OCI-LY3 (cell line): ENCODE measurements around the gene CPAMD8.

Experiments
- EZH2phosphoT487 ChIP-seq: fragments of 200-600 bp; shearing (Covaris generic); IDR thresholded peaks from 2 replicates; pipeline ENCODE4 v1.6.1; 2018; ENCODE audit warnings: antibody characterized with exemption, mixed run types, low read depth
- TF ChIP-seq, protein P1 (sequence below): fragments of 200-600, 300-600 bp; sonication (generic); IDR thresholded peaks from 2 replicates; pipeline ENCODE4 v1.5.1; 2014; ENCODE audit warnings: antibody characterized with exemption, low read length, low read depth

GRCh38 chr19:16927883-16928282 is 98.7 kb downstream of the CPAMD8 start:
- TF ChIP-seq, protein P1, sequence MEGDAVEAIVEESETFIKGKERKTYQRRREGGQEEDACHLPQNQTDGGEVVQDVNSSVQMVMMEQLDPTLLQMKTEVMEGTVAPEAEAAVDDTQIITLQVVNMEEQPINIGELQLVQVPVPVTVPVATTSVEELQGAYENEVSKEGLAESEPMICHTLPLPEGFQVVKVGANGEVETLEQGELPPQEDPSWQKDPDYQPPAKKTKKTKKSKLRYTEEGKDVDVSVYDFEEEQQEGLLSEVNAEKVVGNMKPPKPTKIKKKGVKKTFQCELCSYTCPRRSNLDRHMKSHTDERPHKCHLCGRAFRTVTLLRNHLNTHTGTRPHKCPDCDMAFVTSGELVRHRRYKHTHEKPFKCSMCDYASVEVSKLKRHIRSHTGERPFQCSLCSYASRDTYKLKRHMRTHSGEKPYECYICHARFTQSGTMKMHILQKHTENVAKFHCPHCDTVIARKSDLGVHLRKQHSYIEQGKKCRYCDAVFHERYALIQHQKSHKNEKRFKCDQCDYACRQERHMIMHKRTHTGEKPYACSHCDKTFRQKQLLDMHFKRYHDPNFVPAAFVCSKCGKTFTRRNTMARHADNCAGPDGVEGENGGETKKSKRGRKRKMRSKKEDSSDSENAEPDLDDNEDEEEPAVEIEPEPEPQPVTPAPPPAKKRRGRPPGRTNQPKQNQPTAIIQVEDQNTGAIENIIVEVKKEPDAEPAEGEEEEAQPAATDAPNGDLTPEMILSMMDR = no peak
- no peak for TF ChIP-seq EZH2phosphoT487
